Measurements from ENCODE around the gene PRXL2C. TPM values are rescaled to one million over a fixed set of nuclear protein-coding genes. Genes with fewer than 3 reads are reported as not detected.

Gene PRXL2C
- total and polyA plus RNA-seq, 10 of the 15 experiments (the other 5 are each of a cell fraction or from before 2014, with no cell fraction given) = 4.0 to 16.0 (median 7.4) TPM

- ChIA-PET SMC1A (ENCODE audit: uncharacterized antibody, unreplicated experiment) (no interaction called here), POLR2A (no interaction called here)
These were observed 33.1 kb upstream of the PRXL2C start for GRCh38 chr9:96688187-96688586.

More at GRCh38 chr9:96688187-96688586, 33.1 kb upstream of the PRXL2C start:
- FAIRE-seq (no peak), DNase-seq (ENCODE audit: low read depth, low spot score) (no peak), ATAC-seq (no peak)
- ChIA-PET CTCF (no interaction called here), RAD21 (ENCODE audit: unreplicated experiment) (no interaction called here)
- no TSS peak for BruUV-seq (replicated peaks)
- Histone ChIP-seq H3K9me3 (replicated peaks; ENCODE audit: control insufficient read depth, insufficient read depth, low read length) (no peaks in the 10 kb centered on the region; the same call in 2 of the 3 replicates), H3K4me3 (no peak overlapping the region), H3K79me2 (ENCODE audit: control insufficient read depth, insufficient read depth, low read length) (no peaks in the 10 kb centered on the region), H3K27me3 (replicated peaks in 1 of 2; ENCODE audit: control insufficient read depth in 2 of 2, insufficient read depth in 2 of 2, low read length in 1 of 2) (no peaks in the 10 kb centered on the region), H2AFZ (ENCODE audit: control insufficient read depth, low read depth, low read length) (no peak overlapping the region), H4K20me1 (ENCODE audit: control insufficient read depth, insufficient read depth) (no peaks in the 10 kb centered on the region), H3K27ac (ENCODE audit: control insufficient read depth, insufficient read depth) (no peak overlapping the region), H3K4me2 (ENCODE audit: control insufficient read depth, insufficient read depth) (no peak overlapping the region), H3K9ac (ENCODE audit: control insufficient read depth, insufficient read depth, low read length) (no peak overlapping the region), H3K36me3 (ENCODE audit: control insufficient read depth in 2 of 2, insufficient read depth in 2 of 2, low read length in 1 of 2) (no peaks in the 10 kb centered on the region), H3K4me1 (ENCODE audit: control insufficient read depth, insufficient read depth, low read length) (no peaks in the 10 kb centered on the region)
- intact Hi-C loops (cut with micrococcal nuclease; ENCODE audit: unreplicated experiment) (no loop called here), in situ Hi-C loops (cut with MboI) (no loop called here)
- TF ChIP-seq MEF2A (IDR thresholded peaks at IDR 0.05; ENCODE audit: insufficient read depth, low read depth, low read length) (no peak), ZBED1 (IDR thresholded peaks at IDR 0.05; ENCODE audit: borderline replicate concordance) (no peak), NRF1 (conservative IDR thresholded peaks at IDR 0.05; ENCODE audit: low read depth, low read length) (no peak), RCOR1 (conservative IDR thresholded peaks at IDR 0.05; ENCODE audit: low read depth, low read length) (no peak), YY1 (IDR thresholded peaks at IDR 0.05; ENCODE audit: low read depth, low read length) (no peak), WRNIP1 (IDR thresholded peaks at IDR 0.05; ENCODE audit: borderline replicate concordance, low read depth, low read length) (no peak), CTCF (IDR thresholded peaks at IDR 0.05 in 2 of 3, conservative IDR thresholded peaks at IDR 0.05 in 1 of 3; ENCODE audit: control insufficient read depth in 2 of 3, extremely low read depth in 1 of 3, insufficient read depth in 1 of 3, low read depth in 3 of 3, low read length in 3 of 3) (no peak), ZBTB33 (IDR thresholded peaks at IDR 0.05) (no peak), CREB1 (IDR thresholded peaks at IDR 0.05; ENCODE audit: low read depth) (no peak)
- TF ChIP-seq, protein P1, sequence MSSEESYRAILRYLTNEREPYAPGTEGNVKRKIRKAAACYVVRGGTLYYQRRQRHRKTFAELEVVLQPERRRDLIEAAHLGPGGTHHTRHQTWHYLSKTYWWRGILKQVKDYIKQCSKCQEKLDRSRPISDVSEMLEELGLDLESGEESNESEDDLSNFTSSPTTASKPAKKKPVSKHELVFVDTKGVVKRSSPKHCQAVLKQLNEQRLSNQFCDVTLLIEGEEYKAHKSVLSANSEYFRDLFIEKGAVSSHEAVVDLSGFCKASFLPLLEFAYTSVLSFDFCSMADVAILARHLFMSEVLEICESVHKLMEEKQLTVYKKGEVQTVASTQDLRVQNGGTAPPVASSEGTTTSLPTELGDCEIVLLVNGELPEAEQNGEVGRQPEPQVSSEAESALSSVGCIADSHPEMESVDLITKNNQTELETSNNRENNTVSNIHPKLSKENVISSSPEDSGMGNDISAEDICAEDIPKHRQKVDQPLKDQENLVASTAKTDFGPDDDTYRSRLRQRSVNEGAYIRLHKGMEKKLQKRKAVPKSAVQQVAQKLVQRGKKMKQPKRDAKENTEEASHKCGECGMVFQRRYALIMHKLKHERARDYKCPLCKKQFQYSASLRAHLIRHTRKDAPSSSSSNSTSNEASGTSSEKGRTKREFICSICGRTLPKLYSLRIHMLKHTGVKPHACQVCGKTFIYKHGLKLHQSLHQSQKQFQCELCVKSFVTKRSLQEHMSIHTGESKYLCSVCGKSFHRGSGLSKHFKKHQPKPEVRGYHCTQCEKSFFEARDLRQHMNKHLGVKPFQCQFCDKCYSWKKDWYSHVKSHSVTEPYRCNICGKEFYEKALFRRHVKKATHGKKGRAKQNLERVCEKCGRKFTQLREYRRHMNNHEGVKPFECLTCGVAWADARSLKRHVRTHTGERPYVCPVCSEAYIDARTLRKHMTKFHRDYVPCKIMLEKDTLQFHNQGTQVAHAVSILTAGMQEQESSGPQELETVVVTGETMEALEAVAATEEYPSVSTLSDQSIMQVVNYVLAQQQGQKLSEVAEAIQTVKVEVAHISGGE (CRISPR knock-in tag; IDR thresholded peaks at IDR 0.05) = no peak
- TF ChIP-seq, protein P2, sequence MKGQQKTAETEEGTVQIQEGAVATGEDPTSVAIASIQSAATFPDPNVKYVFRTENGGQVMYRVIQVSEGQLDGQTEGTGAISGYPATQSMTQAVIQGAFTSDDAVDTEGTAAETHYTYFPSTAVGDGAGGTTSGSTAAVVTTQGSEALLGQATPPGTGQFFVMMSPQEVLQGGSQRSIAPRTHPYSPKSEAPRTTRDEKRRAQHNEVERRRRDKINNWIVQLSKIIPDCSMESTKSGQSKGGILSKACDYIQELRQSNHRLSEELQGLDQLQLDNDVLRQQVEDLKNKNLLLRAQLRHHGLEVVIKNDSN (IDR thresholded peaks at IDR 0.05; ENCODE audit: borderline replicate concordance, extremely low read length, insufficient read depth, low read depth, low read length) = no peak
- TF ChIP-seq, protein P3, sequence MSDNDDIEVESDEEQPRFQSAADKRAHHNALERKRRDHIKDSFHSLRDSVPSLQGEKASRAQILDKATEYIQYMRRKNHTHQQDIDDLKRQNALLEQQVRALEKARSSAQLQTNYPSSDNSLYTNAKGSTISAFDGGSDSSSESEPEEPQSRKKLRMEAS (IDR thresholded peaks at IDR 0.05; ENCODE audit: low read depth, low read length) = no peak
- 42% methylated on average over 5 of the region's 5 CpGs for WGBS (ENCODE audit: insufficient coverage, insufficient replicate concordance, low lambda C conversion rate, missing lambda C conversion rate)
